GM10248 (cell line): ENCODE measurements around the gene RERE.

Experiments used
- CTCF ChIA-PET: fragments of 300-600 bp; sonication (Branson Sonifier 250); formaldehyde crosslinking; extraction: SDS; loops from one replicate; lab custom pipeline; 2021; ENCODE audit warnings: antibody characterized with exemption; lab: Yijun Ruan, JAX
- POLR2A ChIA-PET: fragments of 350-650 bp; sonication (Branson Sonifier 250); formaldehyde crosslinking; extraction: SDS; loops from one replicate; lab custom pipeline; 2020; ENCODE audit warnings: antibody characterized with exemption; lab: Yijun Ruan, JAX
- DNase-seq: peaks from one replicate; pipeline ENCODE4 v3.0.0; 2012; ENCODE audit errors: extremely low spot score
- CTCF ChIP-seq: IDR thresholded peaks from 2 replicates; pipeline ENCODE4 v1.5.1; 2012; ENCODE audit warnings: mild to moderate bottlenecking, low read depth; ENCODE audit errors: extremely low read depth, missing control alignments, control extremely low read depth

The RERE gene

GRCh38 chr1:8307628-8308027 is 509.8 kb downstream of the RERE start:
- CTCF ChIA-PET: interaction anchor here (0.7 to 2.1 kb wide), 3 partner anchors 11 to 292 kb away, joined by 3 to 7 read pairs (median 3); partner anchors contain the start of gene SLC45A1

DNA sequence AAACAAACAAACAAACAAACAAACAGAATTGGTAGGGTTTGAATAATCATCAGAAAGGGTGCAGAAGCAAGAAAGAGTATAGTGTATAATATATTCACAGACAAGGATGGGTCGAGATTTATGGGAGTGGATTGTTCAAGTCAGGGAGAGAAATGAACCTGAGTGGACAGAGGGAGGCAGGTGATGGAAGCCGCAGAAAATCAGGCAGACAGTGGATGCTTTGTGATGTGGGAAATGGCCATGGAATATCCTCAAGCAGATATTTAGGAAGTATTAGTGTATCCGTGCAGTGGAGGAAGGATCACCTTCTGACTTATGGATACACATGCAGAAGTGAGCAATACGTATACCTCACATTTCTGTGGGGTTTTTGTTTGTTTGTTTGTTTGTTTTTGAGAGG is 513.6 kb downstream of the RERE start:
- ChIA-PET CTCF (interaction anchor here (2.3 kb wide), 1 partner anchor 11 kb away, joined by 17 read pairs; no protein-coding TSS in a partner anchor), POLR2A (no interaction called here)
- TF ChIP-seq CTCF: no peak
- DNase-seq: no peak

More at GRCh38 chr1:8307628-8308027, 509.8 kb downstream of the RERE start:
- no peak for TF ChIP-seq CTCF
- DNase-seq: no peak
- POLR2A ChIA-PET: no interaction called here

DNA sequence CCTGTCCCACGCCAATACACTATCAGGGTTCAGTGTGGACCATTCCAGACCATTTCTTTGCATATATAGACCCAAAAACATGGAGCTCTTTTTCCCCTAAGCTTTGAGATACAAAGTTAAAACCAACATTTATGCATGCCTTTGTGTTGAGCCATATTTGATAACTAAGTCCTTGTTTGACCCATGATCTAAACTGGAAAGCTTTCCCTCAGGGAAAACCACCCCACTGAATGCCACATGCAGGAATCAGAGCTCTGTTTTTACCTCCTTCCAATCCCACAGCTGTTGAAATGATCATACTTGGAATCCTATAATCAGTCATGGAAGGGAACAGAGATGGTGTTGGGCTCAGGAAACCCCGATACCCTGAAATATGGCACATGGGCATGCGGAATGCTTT is 514.3 kb downstream of the RERE start:
- CTCF ChIA-PET: interaction anchor here (0.6 to 2.3 kb wide), 5 partner anchors 8 to 288 kb away, joined by 3 to 17 read pairs (median 3); no protein-coding TSS in a partner anchor
- no peak for TF ChIP-seq CTCF

More for the DNA sequence above, 514.3 kb downstream of the RERE start:
- POLR2A ChIA-PET: no interaction called here
- no peak for DNase-seq
